ENCODE measurements around the gene WNT7A.

WNT7A gene

GRCh38 chr3:13845806-13846205, 34.1 kb downstream of the WNT7A start:
- no peak for DNase-seq (ENCODE audit: low spot score)

- no peak for DNase-seq (ENCODE audit: low spot score)
Measured at GRCh38 chr3:13844911-13845310, 35.0 kb downstream of the WNT7A start.

GRCh38 chr3:13844286-13844685, 35.6 kb downstream of the WNT7A start:
- DNase-seq (ENCODE audit: low spot score): no peak

- no peak for DNase-seq (ENCODE audit: low spot score)
Measured at GRCh38 chr3:13843351-13843750, 36.5 kb downstream of the WNT7A start.

GRCh38 chr3:13842226-13842625, 37.6 kb downstream of the WNT7A start:
- DNase-seq (ENCODE audit: low spot score): no peak

GRCh38 chr3:13841826-13842225, 38.0 kb downstream of the WNT7A start:
- DNase-seq (ENCODE audit: low spot score): no peak

- DNase-seq (ENCODE audit: low spot score): no peak
Measured at GRCh38 chr3:13841141-13841540, 38.7 kb downstream of the WNT7A start.

GRCh38 chr3:13840456-13840855, 39.4 kb downstream of the WNT7A start:
- DNase-seq (ENCODE audit: low spot score): no peak

GRCh38 chr3:13839726-13840340, 40.0 kb downstream of the WNT7A start:
- DNase-seq (ENCODE audit: low spot score): no peak

GRCh38 chr3:13839253-13839652, 40.6 kb downstream of the WNT7A start:
- no peak for DNase-seq (ENCODE audit: low spot score)

GRCh38 chr3:13838421-13838820, 41.5 kb downstream of the WNT7A start:
- DNase-seq (ENCODE audit: low spot score): no peak

GRCh38 chr3:13837751-13838150, 42.1 kb downstream of the WNT7A start:
- DNase-seq (ENCODE audit: low spot score): no peak

GRCh38 chr3:13836658-13837587, 42.9 kb downstream of the WNT7A start:
- no peak for DNase-seq (ENCODE audit: low spot score)

- DNase-seq (ENCODE audit: low spot score): no peak
Measured at GRCh38 chr3:13835246-13835645, 44.6 kb downstream of the WNT7A start.

- DNase-seq (ENCODE audit: low spot score): no peak
Measured at GRCh38 chr3:13834258-13835035, 45.4 kb downstream of the WNT7A start.

GRCh38 chr3:13833506-13834257, 46.2 kb downstream of the WNT7A start:
- no peak for DNase-seq (ENCODE audit: low spot score)

GRCh38 chr3:13832130-13832529, 47.7 kb downstream of the WNT7A start:
- DNase-seq (ENCODE audit: low spot score): no peak

GRCh38 chr3:13831386-13831996, 48.4 kb downstream of the WNT7A start:
- DNase-seq (ENCODE audit: low spot score): no peak

GRCh38 chr3:13829311-13829710, 50.6 kb downstream of the WNT7A start:
- DNase-seq (ENCODE audit: low spot score): no peak

GRCh38 chr3:13828501-13829265, 51.2 kb downstream of the WNT7A start:
- DNase-seq (ENCODE audit: low spot score): no peak

GRCh38 chr3:13827699-13828098, 52.2 kb downstream of the WNT7A start:
- no peak for DNase-seq (ENCODE audit: low spot score)

Measured in CD4-positive, alpha-beta T cell treated with Interleukin-6 at 100 ng/mL for 8 hours (primary cell).